ENCODE results near the gene CTAG2. TPM values are rescaled to one million over a fixed set of nuclear protein-coding genes. Genes with fewer than 3 reads are reported as not detected.
"Not testable (repeated sequence)": the region's sequence is repeated elsewhere in the genome, so short reads cannot be mapped to it uniquely, and the experiment has no call there.

Gene CTAG2
- total RNA-seq, 5 donors from 2014 or later (not counting 1 experiment from before 2014, with no cell fraction given), result 3.4 TPM; not detected in 4

DNA sequence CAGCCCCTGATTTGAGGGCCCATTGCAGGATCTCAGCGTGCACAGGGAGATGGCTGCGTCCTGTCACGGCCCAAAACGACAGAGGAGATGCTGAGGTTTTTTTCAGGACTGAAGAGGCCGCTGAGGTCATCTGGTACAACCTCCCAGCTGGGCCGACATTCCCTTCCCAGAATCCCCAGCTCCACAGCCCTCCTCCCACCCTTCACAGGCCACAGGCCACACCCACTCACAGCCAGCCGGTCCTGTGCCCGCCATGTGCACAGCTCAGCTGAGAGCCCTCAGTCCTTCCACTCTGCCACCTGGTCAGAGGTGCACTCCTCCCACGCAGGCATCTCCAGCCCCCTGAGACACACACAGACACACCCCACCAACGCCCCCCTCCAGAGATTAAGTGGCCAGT lies 11.6 kb downstream of the CTAG2 start:
- ATAC-seq (replicated peaks in 1 of 4); POLR2A ChIA-PET; H3K4me3 Mint-ChIP-seq: not testable (repeated sequence)

DNA sequence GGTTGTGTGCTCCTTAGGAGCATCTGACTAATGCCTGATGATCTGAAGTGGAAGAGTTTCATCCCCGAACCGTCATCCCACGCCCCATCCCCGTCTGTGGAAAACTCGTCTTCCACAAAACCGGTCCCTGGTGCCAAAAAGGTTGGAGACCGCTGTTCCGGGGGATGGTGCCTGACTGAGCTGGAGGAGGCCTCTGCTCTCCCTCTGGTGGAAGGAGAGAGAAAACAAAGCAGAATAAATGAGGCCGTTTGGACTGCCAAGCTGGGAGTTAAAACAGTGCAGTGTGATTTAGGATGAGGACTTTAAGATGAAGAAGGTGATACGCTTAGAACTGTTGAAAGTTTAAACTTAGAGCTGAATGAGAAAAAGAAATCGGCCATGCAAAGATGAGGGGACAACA lies 19.7 kb downstream of the CTAG2 start:
- DNase-seq; H3K9me3 Mint-ChIP-seq; H3K27me3 Mint-ChIP-seq; H3K4me1 ChIP-seq (ENCODE audit: control insufficient read depth in 1 of 2, extremely low read depth in 1 of 2, insufficient read depth in 2 of 2, low read length in 2 of 2); H3K4me3 ChIP-seq (ENCODE audit: control insufficient read depth in 1 of 2, extremely low read depth in 1 of 2, low read length in 1 of 2); H3K36me3 ChIP-seq (ENCODE audit: control insufficient read depth in 2 of 2, extremely low read depth in 1 of 2, insufficient read depth in 1 of 2, low read length in 1 of 2); H3K27me3 ChIP-seq (replicated peaks in 1 of 2; ENCODE audit: control insufficient read depth in 2 of 2, extremely low read depth in 1 of 2, insufficient read depth in 2 of 2, low read length in 1 of 2); H3K27ac ChIP-seq (ENCODE audit: low read length); ATAC-seq (replicated peaks in 1 of 4); H3K4me1 Mint-ChIP-seq; CTCF ChIA-PET; H3K9me3 ChIP-seq; POLR2A ChIA-PET; H3K27ac Mint-ChIP-seq; H3K4me3 Mint-ChIP-seq; H3K36me3 Mint-ChIP-seq: not testable (repeated sequence)
- WGBS (ENCODE audit: insufficient coverage), result no CpG with 5 or more reads among the region's 11 CpGs

More for the DNA sequence above, 11.6 kb downstream of the CTAG2 start:
- H3K4me1 ChIP-seq (ENCODE audit: control insufficient read depth in 1 of 2, extremely low read depth in 1 of 2, insufficient read depth in 2 of 2, low read length in 2 of 2); H3K27ac ChIP-seq (ENCODE audit: low read length); DNase-seq; H3K36me3 ChIP-seq (ENCODE audit: control insufficient read depth in 2 of 2, extremely low read depth in 1 of 2, insufficient read depth in 1 of 2, low read length in 1 of 2); CTCF ChIA-PET; H3K27me3 ChIP-seq (replicated peaks in 1 of 2; ENCODE audit: control insufficient read depth in 2 of 2, extremely low read depth in 1 of 2, insufficient read depth in 2 of 2, low read length in 1 of 2); H3K4me3 ChIP-seq (ENCODE audit: control insufficient read depth in 1 of 2, extremely low read depth in 1 of 2, low read length in 1 of 2); H3K9me3 Mint-ChIP-seq; H3K4me1 Mint-ChIP-seq; H3K36me3 Mint-ChIP-seq; H3K27me3 Mint-ChIP-seq; H3K27ac Mint-ChIP-seq; H3K9me3 ChIP-seq: not testable (repeated sequence)
- WGBS (ENCODE audit: insufficient coverage), result no CpG with 5 or more reads among the region's 10 CpGs

DNA sequence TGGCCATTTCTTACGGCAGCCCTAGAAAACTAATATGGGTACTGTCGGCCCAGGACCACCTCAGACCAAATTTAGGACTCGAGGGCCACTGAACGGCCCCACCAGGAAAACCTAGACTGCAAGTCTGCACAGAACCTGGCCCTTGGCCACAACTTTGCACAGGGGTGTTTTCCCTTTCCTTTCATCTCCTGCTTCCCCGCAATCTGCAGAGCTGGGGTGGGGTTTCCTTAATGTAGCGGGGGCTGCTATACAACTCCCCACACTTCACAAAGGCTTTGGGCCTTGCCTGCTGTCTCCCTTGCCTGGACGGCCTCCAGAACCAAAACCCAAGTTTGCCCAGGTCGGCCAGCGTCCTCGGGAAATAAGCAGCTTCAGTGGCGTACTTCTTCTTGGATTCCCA lies 22.4 kb downstream of the CTAG2 start:
- H3K36me3 Mint-ChIP-seq; CTCF ChIA-PET; H3K27ac ChIP-seq (ENCODE audit: low read length); H3K4me3 ChIP-seq (ENCODE audit: control insufficient read depth in 1 of 2, extremely low read depth in 1 of 2, low read length in 1 of 2); H3K27me3 Mint-ChIP-seq; DNase-seq; H3K36me3 ChIP-seq (ENCODE audit: control insufficient read depth in 2 of 2, extremely low read depth in 1 of 2, insufficient read depth in 1 of 2, low read length in 1 of 2); H3K4me1 Mint-ChIP-seq; H3K27ac Mint-ChIP-seq; H3K9me3 ChIP-seq; H3K4me3 Mint-ChIP-seq; H3K4me1 ChIP-seq (ENCODE audit: control insufficient read depth in 1 of 2, extremely low read depth in 1 of 2, insufficient read depth in 2 of 2, low read length in 2 of 2); POLR2A ChIA-PET; H3K9me3 Mint-ChIP-seq; H3K27me3 ChIP-seq (replicated peaks in 1 of 2; ENCODE audit: control insufficient read depth in 2 of 2, extremely low read depth in 1 of 2, insufficient read depth in 2 of 2, low read length in 1 of 2): not testable (repeated sequence)
- peak in 2 of 4 experiments; percentile 45 to 59 for ATAC-seq (replicated peaks in 1 of 4)
- WGBS (ENCODE audit: insufficient coverage), result no CpG with 5 or more reads among the region's 11 CpGs

DNA sequence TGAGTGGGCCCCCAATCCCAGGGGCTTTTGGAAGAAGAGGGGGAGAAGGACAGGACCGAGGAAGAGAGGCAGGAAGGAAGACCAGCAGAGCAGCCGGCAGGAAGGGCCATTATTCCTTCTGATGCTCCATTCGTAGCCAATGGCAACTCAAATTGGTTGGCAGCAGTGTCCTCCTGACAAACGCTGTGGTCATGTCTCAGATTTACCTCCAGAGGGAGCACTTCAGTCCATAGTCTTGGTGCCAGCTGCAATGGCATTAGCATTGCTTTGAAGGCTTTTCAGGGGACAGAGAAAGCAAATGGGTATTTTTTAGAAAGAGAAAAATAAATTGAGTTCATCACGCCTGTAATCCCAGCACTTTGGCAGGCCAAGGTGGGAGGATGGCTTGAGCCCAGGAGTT lies 24.4 kb downstream of the CTAG2 start:
- DNase-seq; H3K27ac Mint-ChIP-seq; H3K9me3 ChIP-seq; H3K4me1 ChIP-seq (ENCODE audit: control insufficient read depth in 1 of 2, extremely low read depth in 1 of 2, insufficient read depth in 2 of 2, low read length in 2 of 2); POLR2A ChIA-PET; H3K27me3 Mint-ChIP-seq; H3K36me3 ChIP-seq (ENCODE audit: control insufficient read depth in 2 of 2, extremely low read depth in 1 of 2, insufficient read depth in 1 of 2, low read length in 1 of 2); CTCF ChIA-PET; H3K27me3 ChIP-seq (replicated peaks in 1 of 2; ENCODE audit: control insufficient read depth in 2 of 2, extremely low read depth in 1 of 2, insufficient read depth in 2 of 2, low read length in 1 of 2); H3K9me3 Mint-ChIP-seq; H3K4me3 Mint-ChIP-seq; H3K27ac ChIP-seq (ENCODE audit: low read length); H3K4me3 ChIP-seq (ENCODE audit: control insufficient read depth in 1 of 2, extremely low read depth in 1 of 2, low read length in 1 of 2); H3K36me3 Mint-ChIP-seq; H3K4me1 Mint-ChIP-seq: not testable (repeated sequence)
- peak in 2 of 4 experiments; percentile 47 to 48 for ATAC-seq (replicated peaks in 1 of 4)
- WGBS (ENCODE audit: insufficient coverage), result no CpG with 5 or more reads among the region's 5 CpGs

DNA sequence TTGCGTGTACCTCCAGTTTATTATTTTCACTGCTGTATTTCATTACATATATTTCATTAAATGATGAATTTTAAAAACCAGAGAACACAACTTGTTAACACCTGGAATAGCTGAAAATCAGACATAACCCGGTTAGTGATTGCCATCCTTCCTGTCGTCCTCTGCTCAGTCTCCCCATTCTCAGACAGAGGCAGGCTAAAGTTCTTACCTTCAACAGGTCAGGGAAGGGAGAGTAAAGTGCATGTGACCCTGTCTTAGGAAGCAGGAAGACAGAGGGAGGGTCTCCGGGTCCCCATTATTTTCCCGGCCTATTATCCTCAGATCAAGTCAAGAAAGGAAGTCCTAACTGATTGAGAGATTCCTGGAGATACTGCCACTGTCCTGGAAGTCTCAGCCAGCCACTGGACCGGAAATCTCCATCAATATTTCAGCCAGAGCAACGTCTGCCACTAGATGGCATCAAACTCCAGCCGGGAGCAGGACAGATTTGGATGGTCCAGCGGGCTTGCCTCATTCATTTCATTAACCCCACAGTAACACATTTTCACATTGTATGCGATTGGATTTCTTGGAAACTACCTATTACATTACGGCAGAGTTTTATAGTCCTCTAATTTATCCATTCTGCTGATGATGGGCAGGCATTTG lies 32.5 kb downstream of the CTAG2 start:
- H3K27ac Mint-ChIP-seq; H3K27me3 Mint-ChIP-seq; DNase-seq; H3K4me1 ChIP-seq (ENCODE audit: control insufficient read depth in 1 of 2, extremely low read depth in 1 of 2, insufficient read depth in 2 of 2, low read length in 2 of 2); H3K27ac ChIP-seq (ENCODE audit: low read length); H3K9me3 ChIP-seq; CTCF ChIA-PET; H3K36me3 Mint-ChIP-seq; H3K4me3 ChIP-seq (ENCODE audit: control insufficient read depth in 1 of 2, extremely low read depth in 1 of 2, low read length in 1 of 2); POLR2A ChIA-PET; H3K4me3 Mint-ChIP-seq; H3K36me3 ChIP-seq (ENCODE audit: control insufficient read depth in 2 of 2, extremely low read depth in 1 of 2, insufficient read depth in 1 of 2, low read length in 1 of 2); H3K9me3 Mint-ChIP-seq; H3K4me1 Mint-ChIP-seq; H3K27me3 ChIP-seq (replicated peaks in 1 of 2; ENCODE audit: control insufficient read depth in 2 of 2, extremely low read depth in 1 of 2, insufficient read depth in 2 of 2, low read length in 1 of 2): not testable (repeated sequence)
- no CpG with 5 or more reads among the region's 11 CpGs for WGBS (ENCODE audit: insufficient coverage)
- peak in 1 of 4 experiments; percentile 26 for ATAC-seq (replicated peaks in 1 of 4)

DNA sequence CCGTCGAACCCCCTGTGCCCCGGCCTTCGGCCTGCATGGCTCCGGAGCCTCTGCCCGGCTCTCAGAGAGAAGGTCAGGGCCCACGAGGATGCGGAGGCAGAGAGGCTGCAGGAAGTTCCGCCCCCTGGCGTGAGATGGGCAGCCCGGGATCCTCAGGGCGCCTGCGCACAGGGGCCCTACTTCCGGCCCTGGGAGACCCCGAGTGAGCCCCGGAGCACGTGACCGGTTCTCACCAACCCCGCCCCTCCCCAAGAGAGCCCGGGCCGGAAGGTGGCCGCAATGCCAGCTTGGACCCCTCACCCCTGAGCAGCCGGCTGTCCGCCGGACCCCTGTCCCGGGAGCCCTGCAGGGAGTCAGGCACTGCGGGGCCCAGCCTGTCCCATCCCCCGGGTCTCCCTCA lies 34.2 kb downstream of the CTAG2 start, which contains the start of gene CTAG1B:
Gene CTAG1B, minus strand, starts transcription at position 101 of the 400 bp plus-strand sequence. Its CDS starts 64 bp downstream, at position 37.
- H3K27me3 Mint-ChIP-seq; H3K27ac ChIP-seq (ENCODE audit: low read length); H3K4me3 ChIP-seq (ENCODE audit: control insufficient read depth in 1 of 2, extremely low read depth in 1 of 2, low read length in 1 of 2); H3K27me3 ChIP-seq (replicated peaks in 1 of 2; ENCODE audit: control insufficient read depth in 2 of 2, extremely low read depth in 1 of 2, insufficient read depth in 2 of 2, low read length in 1 of 2); CTCF ChIA-PET; ATAC-seq (replicated peaks in 1 of 4); H3K9me3 ChIP-seq; POLR2A ChIA-PET; H3K27ac Mint-ChIP-seq; H3K36me3 ChIP-seq (ENCODE audit: control insufficient read depth in 2 of 2, extremely low read depth in 1 of 2, insufficient read depth in 1 of 2, low read length in 1 of 2); H3K36me3 Mint-ChIP-seq; H3K4me1 Mint-ChIP-seq; H3K4me3 Mint-ChIP-seq; H3K4me1 ChIP-seq (ENCODE audit: control insufficient read depth in 1 of 2, extremely low read depth in 1 of 2, insufficient read depth in 2 of 2, low read length in 2 of 2); H3K9me3 Mint-ChIP-seq; DNase-seq: not testable (repeated sequence)
- no CpG with 5 or more reads among the region's 28 CpGs for WGBS (ENCODE audit: insufficient coverage)

DNA sequence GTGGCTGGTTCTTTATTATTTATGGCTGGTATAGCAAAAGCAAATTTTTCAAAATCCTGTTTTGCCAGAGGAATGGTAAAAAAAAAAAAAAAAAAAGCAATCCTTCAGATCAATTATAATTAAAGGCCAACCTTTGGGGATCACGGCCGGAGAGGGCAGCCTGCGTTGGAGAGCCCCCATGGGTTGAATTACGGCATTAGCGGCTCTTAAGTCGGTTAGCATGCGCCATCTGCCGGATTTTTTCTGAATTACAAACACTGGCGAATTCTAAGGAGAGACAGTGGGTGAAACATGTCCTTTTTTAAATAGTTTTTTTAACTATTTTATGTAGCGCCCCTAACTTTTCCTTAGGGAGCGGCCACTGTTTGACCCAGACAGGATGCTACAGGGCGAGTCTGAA lies 39.8 kb downstream of the CTAG2 start:
- POLR2A ChIA-PET; ATAC-seq (replicated peaks in 1 of 4); H3K27ac ChIP-seq (ENCODE audit: low read length); H3K27me3 Mint-ChIP-seq; DNase-seq; H3K36me3 ChIP-seq (ENCODE audit: control insufficient read depth in 2 of 2, extremely low read depth in 1 of 2, insufficient read depth in 1 of 2, low read length in 1 of 2); H3K27me3 ChIP-seq (replicated peaks in 1 of 2; ENCODE audit: control insufficient read depth in 2 of 2, extremely low read depth in 1 of 2, insufficient read depth in 2 of 2, low read length in 1 of 2); H3K4me1 ChIP-seq (ENCODE audit: control insufficient read depth in 1 of 2, extremely low read depth in 1 of 2, insufficient read depth in 2 of 2, low read length in 2 of 2); H3K27ac Mint-ChIP-seq; H3K4me3 Mint-ChIP-seq; CTCF ChIA-PET; H3K9me3 Mint-ChIP-seq; H3K4me1 Mint-ChIP-seq; H3K4me3 ChIP-seq (ENCODE audit: control insufficient read depth in 1 of 2, extremely low read depth in 1 of 2, low read length in 1 of 2); H3K9me3 ChIP-seq; H3K36me3 Mint-ChIP-seq: not testable (repeated sequence)
- no CpG with 5 or more reads among the region's 12 CpGs for WGBS (ENCODE audit: insufficient coverage)
